Naive B cell (primary cell): Measurements from ENCODE around the gene CMTM7. TPM values are rescaled to one million over a fixed set of nuclear protein-coding genes. Genes with fewer than 3 reads are reported as not detected.

ENCODE experiments used
- ATAC-seq, 2 donors: fragments of 150-1000 bp; cut with Tn5 transposase; 2 replicates each; pipeline ENCODE4 v1.10.0; 2021; ENCODE audit warnings: low read depth in 2 of 2, mild to moderate bottlenecking in 2 of 2, moderate library complexity in 2 of 2
- DNase-seq: peaks from one replicate; pipeline ENCODE4 v3.0.0; 2022
- H3K27ac Mint-ChIP-seq, 6 donors: one replicate each; pipeline ENCODE4 v1.8.0; 2020 to 2022; ENCODE audit warnings: mild to moderate bottlenecking in 6 of 6, mixed read lengths in 6 of 6, moderate library complexity in 5 of 6, inconsistent platforms in 2 of 6
- H3K27me3 Mint-ChIP-seq, 3 donors: one replicate each; pipeline ENCODE4 v1.8.0; 2021 to 2022; ENCODE audit warnings: mixed read lengths in 3 of 3, mild to moderate bottlenecking in 1 of 3
- H3K36me3 Mint-ChIP-seq, 2 donors: one replicate each; pipeline ENCODE4 v1.8.0; 2020 to 2022; ENCODE audit warnings: mixed read lengths in 2 of 2, inconsistent platforms in 1 of 2, mild to moderate bottlenecking in 1 of 2
- H3K4me1 Mint-ChIP-seq, 3 donors: one replicate each; pipeline ENCODE4 v1.8.0; 2020 to 2022; ENCODE audit warnings: mixed read lengths in 3 of 3, inconsistent platforms in 1 of 3, mild to moderate bottlenecking in 1 of 3, moderate library complexity in 1 of 3
- H3K4me3 Mint-ChIP-seq, 8 donors: one replicate each; pipeline ENCODE4 v1.8.0; 2020 to 2022; ENCODE audit warnings: mild to moderate bottlenecking in 8 of 8, mixed read lengths in 8 of 8, moderate library complexity in 8 of 8, inconsistent platforms in 2 of 8
- H3K9me3 Mint-ChIP-seq, 7 donors: one replicate each; pipeline ENCODE4 v1.8.0; 2020 to 2022; ENCODE audit warnings: mixed read lengths in 7 of 7, mild to moderate bottlenecking in 5 of 7, inconsistent platforms in 2 of 7, moderate library complexity in 1 of 7
- polyA plus RNA-seq, 6 donors: library from polyadenylated mRNA; unstranded; fragments of 300-500 nt; fragmentation: Illumina TruSeq; gene quantifications; one replicate each; pipeline ENCODE4 v1.2.3, GENCODE V29; 2021; ENCODE audit warnings: low read depth in 6 of 6

Gene CMTM7
- polyA plus RNA-seq, 6 donors from 2014 or later: 56.8 to 116 (median 73.3) TPM

GRCh38 chr3:32487781-32488473 is 96.3 kb downstream of the CMTM7 start:
- DNase-seq (no peak), ATAC-seq (no peak)
- Mint-ChIP-seq H3K4me3 (no peak overlapping the region), H3K36me3 (peaks cover 9 to 18% of the 10 kb centered on the region in 2 donors), H3K27ac (peak overlapping the region in 5 of 6 donors; percentile 6 to 97 (median 24)), H3K9me3 (no peaks in the 10 kb centered on the region), H3K27me3 (no peaks in the 10 kb centered on the region), H3K4me1 (peaks cover 13 to 31% (median 16%) of the 10 kb centered on the region in 3 donors)

GRCh38 chr3:32488474-32489008 is 96.9 kb downstream of the CMTM7 start:
- no peak for ATAC-seq
- Mint-ChIP-seq H3K36me3 (peaks cover 9 to 17% of the 10 kb centered on the region in 2 donors), H3K27me3 (no peaks in the 10 kb centered on the region), H3K27ac (peak overlapping the region in 4 of 6 donors; percentile 11 to 97 (median 39)), H3K9me3 (no peaks in the 10 kb centered on the region), H3K4me1 (peaks cover 13 to 31% (median 16%) of the 10 kb centered on the region in 3 donors), H3K4me3 (no peak overlapping the region)
- DNase-seq: no peak

- Mint-ChIP-seq H3K4me1 (peaks cover 16 to 27% (median 20%) of the 10 kb centered on the region in 3 donors), H3K9me3 (no peaks in the 10 kb centered on the region), H3K4me3 (no peak overlapping the region), H3K27ac (no peak overlapping the region), H3K27me3 (no peaks in the 10 kb centered on the region), H3K36me3 (peaks cover 0 to 9% of the 10 kb centered on the region in 2 donors)
- no peak for ATAC-seq
- no peak for DNase-seq
These were observed 101.2 kb downstream of the CMTM7 start for GRCh38 chr3:32492684-32493436.

GRCh38 chr3:32493437-32494414 is 102.1 kb downstream of the CMTM7 start:
- no peak overlapping the region for H3K4me3 Mint-ChIP-seq
- DNase-seq (no peak), ATAC-seq (peak in 1 of 2 donors; percentile 45)
- H3K9me3 Mint-ChIP-seq: no peaks in the 10 kb centered on the region
- peaks cover 0 to 9% of the 10 kb centered on the region in 2 donors for H3K36me3 Mint-ChIP-seq
- peaks cover 21 to 35% (median 29%) of the 10 kb centered on the region in 3 donors for H3K4me1 Mint-ChIP-seq
- H3K27ac Mint-ChIP-seq: no peak overlapping the region
- H3K27me3 Mint-ChIP-seq: no peaks in the 10 kb centered on the region

GRCh38 chr3:32495085-32495484 is 103.4 kb downstream of the CMTM7 start:
- peak overlapping the region in 4 of 6 donors; percentile 19 to 91 (median 56) for H3K27ac Mint-ChIP-seq
- DNase-seq (no peak), ATAC-seq (no peak)
- H3K27me3 Mint-ChIP-seq: no peaks in the 10 kb centered on the region
- H3K9me3 Mint-ChIP-seq: no peaks in the 10 kb centered on the region
- H3K36me3 Mint-ChIP-seq: peaks cover 0 to 9% of the 10 kb centered on the region in 2 donors
- H3K4me3 Mint-ChIP-seq: peak overlapping the region in 1 of 8 donors; percentile 22
- peaks cover 22 to 42% (median 37%) of the 10 kb centered on the region in 3 donors for H3K4me1 Mint-ChIP-seq

- peak overlapping the region in 3 of 6 donors; percentile 54 to 91 (median 69) for H3K27ac Mint-ChIP-seq
These were observed 104.0 kb downstream of the CMTM7 start for GRCh38 chr3:32495609-32496008.

GRCh38 chr3:32498252-32498651 is 106.6 kb downstream of the CMTM7 start:
- Mint-ChIP-seq H3K36me3 (peaks cover 0 to 9% of the 10 kb centered on the region in 2 donors), H3K27me3 (no peaks in the 10 kb centered on the region), H3K4me1 (peaks cover 42 to 68% (median 64%) of the 10 kb centered on the region in 3 donors), H3K9me3 (no peaks in the 10 kb centered on the region), H3K27ac (peak overlapping the region; percentile 21 to 88 (median 77)), H3K4me3 (peak overlapping the region in 5 of 8 donors; percentile 1 to 74 (median 50))
- ATAC-seq (peak; percentile 27 to 29), DNase-seq (peak; percentile 20)

More at GRCh38 chr3:32495609-32496008, 104.0 kb downstream of the CMTM7 start:
- Mint-ChIP-seq H3K9me3 (no peaks in the 10 kb centered on the region), H3K36me3 (peaks cover 0 to 9% of the 10 kb centered on the region in 2 donors), H3K4me1 (peaks cover 27 to 47% (median 42%) of the 10 kb centered on the region in 3 donors), H3K4me3 (peak overlapping the region in 2 of 8 donors; percentile 2 to 22), H3K27me3 (no peaks in the 10 kb centered on the region)
- DNase-seq: no peak
- no peak for ATAC-seq

- Mint-ChIP-seq H3K4me3 (no peak overlapping the region), H3K36me3 (peaks cover 0 to 9% of the 10 kb centered on the region in 2 donors), H3K9me3 (no peaks in the 10 kb centered on the region), H3K27ac (peak overlapping the region in 2 of 6 donors; percentile 10 to 72), H3K4me1 (peaks cover 43 to 71% (median 66%) of the 10 kb centered on the region in 3 donors), H3K27me3 (no peaks in the 10 kb centered on the region)
- DNase-seq (no peak), ATAC-seq (no peak)
These were observed 107.3 kb downstream of the CMTM7 start for GRCh38 chr3:32498992-32499391.

- Mint-ChIP-seq H3K27ac (peak overlapping the region in 5 of 6 donors; percentile 10 to 96 (median 27)), H3K4me1 (peaks cover 43 to 73% (median 66%) of the 10 kb centered on the region in 3 donors), H3K4me3 (peak overlapping the region in 1 of 8 donors; percentile 79), H3K36me3 (peaks cover 0 to 9% of the 10 kb centered on the region in 2 donors), H3K9me3 (no peaks in the 10 kb centered on the region), H3K27me3 (no peaks in the 10 kb centered on the region)
- no peak for ATAC-seq
- DNase-seq: no peak
These were observed 107.9 kb downstream of the CMTM7 start for GRCh38 chr3:32499585-32499984.

GRCh38 chr3:32500231-32500630 is 108.6 kb downstream of the CMTM7 start:
- DNase-seq (no peak), ATAC-seq (no peak)
- Mint-ChIP-seq H3K27me3 (no peaks in the 10 kb centered on the region), H3K27ac (peak overlapping the region in 5 of 6 donors; percentile 12 to 96 (median 39)), H3K36me3 (peaks cover 0 to 9% of the 10 kb centered on the region in 2 donors), H3K4me1 (peaks cover 41 to 69% (median 64%) of the 10 kb centered on the region in 3 donors), H3K4me3 (peak overlapping the region in 5 of 8 donors; percentile 8 to 99 (median 79)), H3K9me3 (no peaks in the 10 kb centered on the region)

GRCh38 chr3:32500880-32501782 is 109.5 kb downstream of the CMTM7 start:
- Mint-ChIP-seq H3K4me3 (peak overlapping the region; percentile 79 to 99 (median 97)), H3K27ac (peak overlapping the region; percentile 54 to 98 (median 94)), H3K9me3 (no peaks in the 10 kb centered on the region), H3K4me1 (peaks cover 35 to 63% (median 55%) of the 10 kb centered on the region in 3 donors), H3K27me3 (no peaks in the 10 kb centered on the region), H3K36me3 (peaks cover 0 to 9% of the 10 kb centered on the region in 2 donors)
- DNase-seq: no peak
- no peak for ATAC-seq

- peak overlapping the region; percentile 79 to 99 (median 97) for H3K4me3 Mint-ChIP-seq
- ATAC-seq: no peak
- peak overlapping the region; percentile 96 to 98 (median 98) for H3K27ac Mint-ChIP-seq
- H3K27me3 Mint-ChIP-seq: no peaks in the 10 kb centered on the region
- no peak for DNase-seq
- H3K9me3 Mint-ChIP-seq: no peaks in the 10 kb centered on the region
- H3K4me1 Mint-ChIP-seq: peaks cover 29 to 56% (median 49%) of the 10 kb centered on the region in 3 donors
- H3K36me3 Mint-ChIP-seq: peaks cover 0 to 3% of the 10 kb centered on the region in 2 donors
These were observed 110.1 kb downstream of the CMTM7 start for GRCh38 chr3:32501783-32502117.
